Subcutaneous adipose tissue (tissue), 4 donors: ENCODE results near the gene CLNS1A. TPM values are rescaled to one million over a fixed set of nuclear protein-coding genes. Genes with fewer than 3 reads are reported as not detected.

Experiments used
- total RNA-seq, 4 donors: library from RNA; depleted of rRNA; stranded (reverse); fragments of >200 nt; gene quantifications; one replicate each; pipeline ENCODE4 v1.1.0, GENCODE V29; 2016
- TF ChIP-seq, protein P1 (sequence below): fragments of 450-650 bp; IDR thresholded peaks from one replicate; pipeline ENCODE4 v1.5.1; 2016; ENCODE audit warnings: low read depth, mild to moderate bottlenecking, control low read depth, antibody characterized with exemption, moderate library complexity

CLNS1A gene, protein sequence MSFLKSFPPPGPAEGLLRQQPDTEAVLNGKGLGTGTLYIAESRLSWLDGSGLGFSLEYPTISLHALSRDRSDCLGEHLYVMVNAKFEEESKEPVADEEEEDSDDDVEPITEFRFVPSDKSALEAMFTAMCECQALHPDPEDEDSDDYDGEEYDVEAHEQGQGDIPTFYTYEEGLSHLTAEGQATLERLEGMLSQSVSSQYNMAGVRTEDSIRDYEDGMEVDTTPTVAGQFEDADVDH
- total RNA-seq, result 10 to 100 TPM; 33.0 to 92.3 (median 76.1) TPM

DNA sequence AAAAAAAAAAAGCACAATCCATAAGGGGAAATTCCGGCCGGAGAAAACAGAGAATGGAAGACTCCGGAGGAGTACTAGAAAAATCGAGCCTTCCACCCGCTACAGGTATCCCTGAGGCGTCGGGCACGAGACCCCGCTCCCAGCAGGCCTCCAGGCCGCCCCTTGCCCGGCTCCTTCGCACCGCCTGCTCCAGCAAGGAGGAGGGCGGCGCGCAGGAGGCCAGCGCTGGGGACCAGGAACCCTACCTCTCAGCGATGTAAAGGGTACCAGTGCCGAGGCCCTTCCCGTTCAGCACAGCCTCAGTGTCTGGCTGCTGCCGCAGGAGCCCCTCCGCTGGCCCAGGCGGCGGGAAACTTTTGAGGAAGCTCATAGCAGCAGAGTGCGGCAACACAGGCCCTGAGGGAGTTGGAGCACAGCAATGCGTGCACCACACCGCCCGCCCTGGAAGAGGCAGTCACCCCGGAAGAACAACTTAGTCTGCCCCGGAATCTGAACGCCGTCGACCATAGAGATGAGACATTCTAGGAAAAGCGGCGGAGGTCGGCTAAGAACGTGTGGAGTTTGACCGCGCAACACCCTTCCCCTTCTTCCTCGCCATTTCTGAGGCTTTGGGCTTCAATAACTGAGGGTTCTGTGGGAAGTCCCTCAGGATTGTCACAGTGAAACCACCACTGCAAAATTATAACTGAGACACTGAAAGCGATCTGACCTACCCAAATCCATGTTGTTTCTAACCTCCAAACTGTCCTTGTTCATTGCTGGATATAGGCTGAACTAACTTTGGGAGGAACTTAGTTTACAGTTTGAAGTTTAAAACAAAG, at the start of gene CLNS1A:
CLNS1A (minus strand) TSS at position 450 of the 821 bp plus-strand sequence; CDS start at position 370, 80 bp downstream.
- TF ChIP-seq, protein P1, sequence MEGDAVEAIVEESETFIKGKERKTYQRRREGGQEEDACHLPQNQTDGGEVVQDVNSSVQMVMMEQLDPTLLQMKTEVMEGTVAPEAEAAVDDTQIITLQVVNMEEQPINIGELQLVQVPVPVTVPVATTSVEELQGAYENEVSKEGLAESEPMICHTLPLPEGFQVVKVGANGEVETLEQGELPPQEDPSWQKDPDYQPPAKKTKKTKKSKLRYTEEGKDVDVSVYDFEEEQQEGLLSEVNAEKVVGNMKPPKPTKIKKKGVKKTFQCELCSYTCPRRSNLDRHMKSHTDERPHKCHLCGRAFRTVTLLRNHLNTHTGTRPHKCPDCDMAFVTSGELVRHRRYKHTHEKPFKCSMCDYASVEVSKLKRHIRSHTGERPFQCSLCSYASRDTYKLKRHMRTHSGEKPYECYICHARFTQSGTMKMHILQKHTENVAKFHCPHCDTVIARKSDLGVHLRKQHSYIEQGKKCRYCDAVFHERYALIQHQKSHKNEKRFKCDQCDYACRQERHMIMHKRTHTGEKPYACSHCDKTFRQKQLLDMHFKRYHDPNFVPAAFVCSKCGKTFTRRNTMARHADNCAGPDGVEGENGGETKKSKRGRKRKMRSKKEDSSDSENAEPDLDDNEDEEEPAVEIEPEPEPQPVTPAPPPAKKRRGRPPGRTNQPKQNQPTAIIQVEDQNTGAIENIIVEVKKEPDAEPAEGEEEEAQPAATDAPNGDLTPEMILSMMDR, result no peak

DNA sequence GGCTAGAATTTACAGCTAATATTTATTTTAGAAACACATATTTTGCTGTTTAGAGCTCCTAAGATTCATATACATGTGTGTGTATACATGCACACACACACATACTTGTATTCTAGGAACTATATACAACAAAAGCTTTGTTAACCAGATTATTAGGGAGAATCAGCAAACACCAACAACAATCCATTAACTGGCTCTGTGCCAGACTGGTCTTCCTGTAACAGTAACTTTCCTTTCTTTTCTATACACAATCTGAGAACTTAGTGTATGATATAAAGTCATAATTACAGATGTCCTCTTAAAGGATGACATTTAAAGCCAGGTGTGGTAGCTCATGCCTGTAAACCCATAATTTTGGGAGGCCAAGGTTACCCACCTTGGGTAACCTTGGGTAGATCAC, 49.5 kb upstream of the CLNS1A start:
- TF ChIP-seq, protein P1, result no peak

DNA sequence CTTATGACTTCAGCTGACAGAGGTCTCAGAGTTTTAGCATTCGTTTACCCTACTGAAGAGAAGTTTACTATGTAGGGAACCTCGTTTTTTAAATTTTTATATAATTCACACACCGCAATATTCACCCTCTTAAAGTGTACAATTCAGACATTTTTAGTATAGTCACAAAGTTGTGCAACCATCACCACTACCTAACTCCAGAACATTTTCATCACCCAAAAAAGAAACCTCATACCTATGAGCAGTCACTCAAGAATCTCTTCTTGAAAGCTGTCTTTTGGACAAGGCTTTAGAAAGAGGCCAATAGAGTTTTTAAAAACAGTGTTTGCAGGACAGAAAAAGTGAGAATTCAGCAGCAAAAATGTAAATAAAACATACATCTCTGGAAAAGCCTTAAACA, 39.5 kb upstream of the CLNS1A start:
- TF ChIP-seq, protein P1, result no peak

DNA sequence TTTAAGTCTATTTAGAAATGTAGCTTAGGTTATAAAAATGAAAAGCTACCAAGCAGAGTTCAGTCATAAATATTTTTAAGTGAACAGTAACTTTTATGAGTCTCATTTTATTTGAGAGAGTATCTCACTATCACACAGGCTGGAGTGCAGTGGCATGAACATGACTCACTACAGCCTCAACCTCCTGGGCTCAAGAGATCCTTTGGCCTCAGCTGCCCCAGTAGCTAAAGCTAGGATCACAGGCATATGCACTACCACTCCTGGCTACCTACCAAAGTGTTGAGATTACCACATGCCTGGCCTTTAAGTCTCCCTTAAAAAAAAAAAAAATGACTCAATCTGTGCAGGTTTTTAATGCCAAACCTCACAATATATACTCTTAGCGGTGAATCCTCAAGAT, 34.7 kb upstream of the CLNS1A start:
- TF ChIP-seq, protein P1, result no peak

DNA sequence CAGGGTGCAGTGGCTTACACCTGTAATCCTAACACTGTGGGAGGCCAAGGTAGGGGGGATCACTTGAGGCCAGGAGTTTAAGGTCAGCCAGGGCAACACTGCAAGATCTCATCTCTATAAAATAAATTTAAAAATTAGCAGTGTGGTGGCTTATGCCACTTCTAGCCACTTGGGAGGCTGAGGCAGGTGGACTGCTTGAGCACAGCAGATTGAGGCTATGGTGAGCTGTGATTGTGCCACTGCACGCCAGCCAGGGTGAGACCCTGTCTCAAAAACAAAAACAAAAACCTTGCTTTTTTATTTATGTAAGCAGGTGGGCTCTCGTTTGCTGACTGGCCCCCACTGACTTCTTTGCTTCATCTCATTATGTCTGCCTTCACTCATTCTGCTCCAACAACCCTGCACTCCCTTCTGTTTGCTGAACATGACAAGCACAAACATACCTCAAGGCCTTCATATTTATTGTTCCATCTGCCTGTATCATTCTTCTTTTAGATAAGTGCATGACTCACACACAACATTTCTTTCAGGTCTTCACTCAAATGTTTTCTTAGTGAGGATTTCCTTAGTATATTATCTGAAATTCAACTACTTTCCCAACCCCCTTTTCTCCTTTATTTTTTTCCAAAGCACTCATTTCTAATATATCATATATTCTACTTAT, 32.4 kb upstream of the CLNS1A start:
- TF ChIP-seq, protein P1, result no peak

DNA sequence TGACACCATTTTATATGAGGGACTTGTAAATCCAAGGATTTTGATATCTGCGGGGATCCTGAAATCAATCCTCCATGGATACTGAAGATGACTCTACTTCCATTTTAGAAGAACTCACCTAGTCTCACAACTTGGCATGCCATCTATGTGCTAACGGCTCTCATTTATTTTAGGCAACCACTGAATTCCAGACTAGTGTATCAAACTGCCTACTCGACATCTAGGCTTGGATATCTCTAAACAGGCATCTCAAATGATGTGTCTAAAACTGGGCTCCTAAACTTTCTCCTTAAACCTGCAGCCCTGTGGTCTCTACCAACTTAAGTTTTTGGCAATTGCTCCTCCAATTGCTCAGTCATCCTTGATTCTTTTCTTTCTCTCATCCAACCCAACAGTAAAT, 31.2 kb upstream of the CLNS1A start:
- TF ChIP-seq, protein P1, result no peak
